Measurements from ENCODE around the gene PARVA.

PARVA gene

GRCh38 chr11:12433121-12433520, 55.8 kb downstream of the PARVA start:
- no peak for DNase-seq (ENCODE audit: low spot score)

DNA sequence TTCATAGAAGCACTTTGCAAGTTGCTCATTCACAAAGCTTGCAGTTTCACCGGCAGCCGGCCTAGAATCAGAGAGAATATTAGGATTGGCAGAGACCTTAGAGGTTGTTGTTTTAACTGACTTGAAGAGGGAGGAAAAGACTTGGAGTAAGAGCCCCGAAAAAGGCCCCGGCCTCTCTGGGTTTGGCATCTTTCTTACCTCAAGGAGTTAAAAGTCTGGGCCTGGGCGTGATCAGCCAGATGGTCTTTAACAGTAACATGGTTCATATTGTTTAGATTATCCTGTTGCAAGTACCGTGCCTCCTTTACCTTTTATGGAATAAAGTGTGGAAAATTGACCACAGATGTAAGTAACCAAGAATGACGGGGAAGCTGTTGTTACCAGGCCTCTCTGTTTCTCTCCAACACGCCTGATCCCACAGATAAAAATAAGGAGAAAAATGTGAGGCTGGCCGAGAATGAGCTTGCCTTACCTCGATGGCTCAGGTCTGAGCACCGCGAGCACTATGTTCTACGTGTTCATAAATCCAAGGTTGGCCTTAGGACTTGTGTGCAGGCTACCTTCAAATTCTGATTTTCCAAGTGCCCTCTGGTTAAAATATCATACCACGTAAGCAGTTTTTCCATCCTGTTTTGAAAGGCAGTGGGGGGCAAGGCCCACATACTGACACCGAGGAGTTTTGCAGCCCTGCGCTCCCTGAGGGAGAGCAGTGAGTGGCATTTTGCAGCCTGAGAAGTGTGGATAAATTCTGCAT, 56.4 kb downstream of the PARVA start:
- DNase-seq (ENCODE audit: low spot score): no peak

DNA sequence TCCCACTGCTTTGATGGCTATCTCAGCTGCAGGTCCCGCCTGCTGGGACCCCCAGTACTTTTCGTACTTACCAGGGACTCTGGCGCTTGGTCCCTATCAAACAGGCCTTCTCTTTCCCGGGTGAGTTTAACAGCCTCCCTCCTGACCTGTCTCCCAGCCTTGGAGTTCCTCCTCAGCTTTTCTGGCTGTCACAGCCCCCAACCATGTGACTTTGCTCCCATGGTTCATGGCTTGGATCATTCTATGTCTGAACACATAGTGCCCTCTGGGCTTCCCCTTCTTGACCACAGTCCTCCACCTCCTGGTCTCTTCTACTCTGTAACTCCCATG, 56.9 kb downstream of the PARVA start:
- DNase-seq (ENCODE audit: low spot score): no peak

- DNase-seq (ENCODE audit: low spot score): no peak
Measured at GRCh38 chr11:12435264-12435663, 57.9 kb downstream of the PARVA start.

GRCh38 chr11:12436266-12436665, 58.9 kb downstream of the PARVA start:
- no peak for DNase-seq (ENCODE audit: low spot score)

DNA sequence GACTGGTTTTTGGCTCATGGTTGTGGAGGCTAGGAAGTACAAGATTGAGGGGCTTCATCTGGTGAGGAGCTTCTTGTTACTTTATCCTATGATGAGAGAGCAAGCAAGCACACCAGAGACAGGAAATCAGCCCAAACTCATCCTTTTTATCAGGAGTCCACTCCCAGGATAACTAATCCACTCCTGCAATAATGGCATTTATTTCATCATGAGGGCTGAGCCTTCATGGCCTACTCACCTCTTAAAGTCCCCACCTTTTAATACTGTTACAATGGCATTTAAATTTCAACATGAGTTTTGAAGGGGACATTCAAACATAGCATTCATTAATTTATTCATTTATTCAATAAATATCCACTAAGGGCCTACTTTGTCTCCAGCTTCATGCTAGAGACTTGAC, 60.9 kb downstream of the PARVA start:
- DNase-seq (ENCODE audit: low spot score): no peak

DNA sequence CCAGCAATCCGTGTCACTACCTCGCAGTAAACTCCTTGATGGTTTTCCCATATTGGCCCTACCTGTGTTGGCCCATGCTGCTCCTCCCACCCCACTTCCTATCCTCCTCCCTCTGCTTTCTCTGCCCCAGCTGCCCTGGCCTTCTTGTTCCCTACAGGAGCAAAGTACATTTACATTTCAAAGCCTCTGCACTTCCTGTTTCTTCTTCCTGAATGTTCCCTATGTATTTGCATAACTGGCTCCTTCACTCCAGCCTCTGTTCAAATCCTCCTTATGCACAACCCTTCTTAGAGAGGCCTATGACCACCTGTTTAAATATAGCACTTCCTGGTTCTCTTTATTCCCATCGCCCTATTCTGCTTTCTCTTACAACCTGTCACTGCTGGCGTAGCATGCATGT, 62.2 kb downstream of the PARVA start:
- DNase-seq (ENCODE audit: low spot score): no peak

DNA sequence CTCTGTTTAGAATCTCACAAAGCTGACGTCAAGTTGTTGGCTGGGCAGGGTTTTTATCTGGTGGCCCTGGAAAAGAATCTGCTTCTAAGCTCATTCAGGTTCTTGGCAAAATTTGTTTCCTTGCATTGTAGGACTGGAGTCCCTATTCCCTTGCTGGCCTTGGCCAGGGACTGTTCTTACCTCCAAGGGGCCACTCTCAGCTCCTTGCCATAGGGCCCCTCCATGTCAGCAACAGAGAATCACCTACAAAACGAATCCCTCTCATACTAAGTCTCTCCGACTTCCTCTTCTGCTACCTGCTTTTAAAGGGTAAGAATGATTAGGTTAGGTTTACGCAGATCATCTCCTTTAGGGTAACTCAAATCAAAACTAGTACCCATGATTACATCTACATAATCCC, 63.2 kb downstream of the PARVA start:
- DNase-seq (ENCODE audit: low spot score): no peak

DNA sequence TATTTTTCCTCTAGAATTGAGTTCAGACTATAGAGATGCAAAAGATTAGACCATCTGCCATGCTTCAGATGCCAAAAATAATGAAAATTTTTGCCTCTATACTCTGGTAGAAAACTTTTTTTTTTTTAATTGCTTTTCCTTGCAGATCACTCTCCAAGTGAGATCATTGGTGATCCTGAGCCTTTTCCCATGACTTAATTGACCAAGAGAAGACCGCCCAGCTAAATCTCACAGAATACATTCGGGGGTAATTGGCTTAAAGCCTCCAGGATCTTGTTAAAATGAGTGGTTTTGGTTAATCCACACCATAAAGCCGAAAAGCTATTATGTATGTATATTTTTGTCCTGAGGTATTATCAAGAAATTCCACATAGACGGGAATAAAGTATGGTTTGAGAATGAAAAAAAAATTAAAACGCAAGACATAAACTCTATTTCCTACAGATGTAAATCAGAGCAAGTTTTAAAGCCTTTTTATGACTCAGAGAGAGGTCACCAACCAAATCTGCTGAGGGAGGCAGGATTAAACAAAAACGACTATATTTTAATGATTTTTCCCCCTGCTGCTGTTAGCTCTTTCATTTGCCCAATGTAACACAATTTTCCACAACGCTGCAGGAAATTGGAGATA, 64.0 kb downstream of the PARVA start:
- DNase-seq (ENCODE audit: low spot score): no peak

- no peak for DNase-seq (ENCODE audit: low spot score)
Measured at GRCh38 chr11:12444601-12445000, 67.2 kb downstream of the PARVA start.

DNA sequence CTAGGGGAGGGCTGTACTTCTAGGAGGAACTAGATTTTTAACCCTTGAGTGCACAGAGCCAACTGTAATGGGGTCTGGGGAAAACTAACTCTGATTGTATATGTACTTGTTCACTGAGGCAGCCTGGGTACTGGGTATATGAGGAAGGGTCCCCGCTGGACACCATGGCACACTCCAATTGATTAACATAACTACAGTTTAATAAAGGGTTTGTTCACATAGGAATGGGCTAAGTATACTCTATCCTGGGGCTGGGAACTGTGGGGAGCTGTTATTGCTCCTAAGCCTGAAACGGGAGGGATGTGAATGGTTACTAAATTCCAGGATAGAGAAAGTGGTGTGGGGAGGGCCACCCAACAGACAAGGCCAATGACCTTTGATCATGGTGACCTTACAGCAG, 67.6 kb downstream of the PARVA start:
- no peak for DNase-seq (ENCODE audit: low spot score)

DNA sequence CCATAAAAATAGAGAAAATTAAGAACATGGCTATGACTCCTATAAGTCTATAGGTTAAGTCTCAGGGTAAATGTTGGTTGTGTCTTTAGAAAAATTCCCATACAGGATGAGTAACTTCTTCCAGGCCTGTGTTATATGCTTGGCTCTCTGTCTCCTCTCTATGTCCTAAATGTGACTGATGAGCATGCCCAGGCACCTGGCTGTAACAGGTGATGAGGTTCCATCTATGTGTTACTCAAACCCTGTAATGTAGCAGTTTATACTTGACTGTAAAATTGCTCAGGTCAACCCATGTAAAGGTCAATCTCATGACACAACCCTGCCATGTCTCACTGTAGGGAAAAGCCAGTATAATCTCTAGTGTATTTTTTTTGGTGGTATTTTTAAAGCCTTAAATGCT, 69.5 kb downstream of the PARVA start:
- DNase-seq (ENCODE audit: low spot score): no peak

DNA sequence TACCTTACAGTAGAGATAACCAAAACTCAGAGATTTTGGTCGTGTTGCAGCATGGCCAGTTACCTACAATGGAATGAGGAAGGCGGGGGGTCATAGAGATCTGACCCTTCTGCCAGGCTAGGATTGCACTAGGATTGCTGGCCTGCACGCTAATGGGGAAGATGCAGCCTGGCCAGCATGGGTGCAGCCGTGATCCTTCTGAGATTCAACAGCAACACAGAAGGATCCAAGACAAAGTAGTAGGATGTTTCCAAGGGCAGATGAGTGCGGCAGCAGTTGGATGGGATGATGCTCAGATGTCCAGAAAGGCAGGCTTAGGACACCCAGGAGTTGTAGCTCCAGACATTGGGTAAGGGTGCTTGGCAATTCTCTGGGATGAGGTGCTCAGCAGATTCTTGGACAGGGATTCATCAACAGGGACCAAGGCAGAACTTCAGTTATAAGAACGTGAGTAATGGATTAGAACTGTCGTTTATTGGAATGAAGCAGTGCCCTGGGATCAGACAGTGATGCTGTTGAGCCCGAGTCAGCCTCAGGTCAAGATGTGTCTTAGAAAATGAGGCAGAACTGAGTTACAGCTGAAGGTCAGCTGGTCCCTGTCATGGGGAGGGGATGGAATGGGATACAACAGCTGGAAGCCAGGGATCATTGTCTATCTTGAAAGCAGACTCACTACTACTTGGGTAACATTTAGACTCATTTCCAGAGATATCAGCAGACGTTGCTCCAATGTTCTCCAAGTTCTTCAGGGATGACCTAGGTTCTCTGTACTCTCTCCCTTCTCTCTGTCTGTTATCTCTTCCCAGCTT, 71.0 kb downstream of the PARVA start:
- DNase-seq (ENCODE audit: low spot score): no peak

GRCh38 chr11:12449961-12450715, 72.8 kb downstream of the PARVA start:
- DNase-seq (ENCODE audit: low spot score): no peak

GRCh38 chr11:12451179-12451814, 73.9 kb downstream of the PARVA start:
- no peak for DNase-seq (ENCODE audit: low spot score)

GRCh38 chr11:12453243-12453642, 75.9 kb downstream of the PARVA start:
- DNase-seq (ENCODE audit: low spot score): no peak

DNA sequence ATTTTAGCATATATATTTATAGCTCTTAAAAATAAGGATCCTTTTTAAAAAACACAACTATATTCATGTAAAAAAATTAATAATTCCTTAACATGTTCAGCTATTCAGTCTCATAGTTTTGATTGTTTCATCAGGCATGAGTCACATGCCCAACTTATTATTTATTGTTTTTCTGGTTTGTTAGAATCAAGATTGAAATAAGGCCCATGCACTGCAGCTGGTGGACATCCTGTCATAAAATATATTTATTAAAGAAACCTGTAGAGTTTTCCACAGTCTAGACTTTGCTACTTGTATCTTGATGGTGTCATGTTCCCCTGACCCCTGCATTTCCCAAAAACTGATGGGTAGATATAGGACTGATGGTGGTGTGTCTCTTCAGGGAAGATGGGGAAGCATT, 77.4 kb downstream of the PARVA start:
- DNase-seq (ENCODE audit: low spot score): no peak

DNA sequence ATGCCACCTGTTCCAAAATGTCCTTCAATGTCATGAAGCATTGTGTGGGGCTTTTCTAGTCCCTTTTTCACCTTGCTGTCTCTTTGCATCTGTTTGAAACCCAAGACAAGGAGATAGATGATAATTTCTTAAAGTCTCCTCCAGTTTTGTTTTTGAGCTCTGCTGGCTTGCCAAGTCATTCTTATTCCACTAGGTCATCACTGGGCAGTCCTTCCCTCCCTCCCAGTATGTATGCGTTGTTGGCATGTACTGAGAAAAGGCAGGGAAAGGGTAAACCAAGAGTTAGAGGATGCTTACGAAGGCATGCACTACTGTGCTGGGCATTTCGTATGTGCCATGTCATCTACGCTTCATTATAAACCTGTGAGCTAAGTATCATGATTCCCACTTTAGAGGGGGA, 78.6 kb downstream of the PARVA start:
- no peak for DNase-seq (ENCODE audit: low spot score)

GRCh38 chr11:12456651-12457579, 79.5 kb downstream of the PARVA start:
- no peak for DNase-seq (ENCODE audit: low spot score)

DNA sequence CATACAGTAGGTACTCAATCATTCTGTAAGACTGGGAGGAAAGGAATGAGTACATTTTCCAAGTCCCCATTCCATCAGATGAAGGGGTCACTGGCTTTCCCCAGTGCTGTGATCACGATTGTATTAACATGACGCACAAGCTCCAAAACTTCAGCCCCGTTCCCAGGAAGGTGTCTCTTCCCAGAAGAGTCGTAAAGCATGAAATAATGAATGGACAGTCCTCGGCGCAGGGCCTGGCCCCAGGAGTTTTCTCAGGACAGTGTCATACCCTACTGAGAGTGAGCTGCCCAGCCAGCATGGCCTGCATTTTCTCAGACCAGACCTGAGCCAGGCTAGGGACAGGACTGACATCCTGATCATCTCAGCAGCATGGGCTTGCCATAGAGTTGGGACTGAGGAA, 80.7 kb downstream of the PARVA start:
- no peak for DNase-seq (ENCODE audit: low spot score)

- DNase-seq (ENCODE audit: low spot score): no peak
Measured at GRCh38 chr11:12459374-12459773, 82.0 kb downstream of the PARVA start.
